GM23338 (cell line): ENCODE results near the gene ESPL1. TPM values are rescaled to one million over a fixed set of nuclear protein-coding genes. Genes with fewer than 3 reads are reported as not detected.

ENCODE experiments used
- ATAC-seq: fragments of 200-7000 bp; cut with Tn5 transposase; 3 replicates; pipeline ENCODE4 v1.9.1; 2020
- DNase-seq: peaks from one replicate; pipeline ENCODE4 v3.0.0-alpha.2; 2015; ENCODE audit warnings: low spot score
- H2AFZ ChIP-seq: fragments of 200-600 bp; sonication (generic); 2 replicates; pipeline ENCODE4 v1.8.0; 2016; ENCODE audit warnings: antibody characterized with exemption, mild to moderate bottlenecking, moderate library complexity
- H3F3A ChIP-seq: fragments of 200-600 bp; sonication (generic); replicated peaks from 2 replicates; pipeline ENCODE4 v1.8.0; 2017; ENCODE audit warnings: antibody characterized with exemption, mixed run types, low read depth
- H3K27ac ChIP-seq: fragments of 200-600 bp; sonication (generic); 2 replicates; pipeline ENCODE4 v1.6.1; 2016; ENCODE audit warnings: low read depth
- H3K27me3 ChIP-seq: fragments of 200-600 bp; sonication (generic); 2 replicates; pipeline ENCODE4 v1.8.0; 2016; ENCODE audit warnings: mild to moderate bottlenecking, mixed run types, moderate library complexity; ENCODE audit not compliant: insufficient read depth
- H3K36me3 ChIP-seq: fragments of 200-600 bp; sonication (generic); 2 replicates; pipeline ENCODE4 v1.8.0; 2016; ENCODE audit warnings: mild to moderate bottlenecking; ENCODE audit not compliant: insufficient read depth
- H3K4me1 ChIP-seq: fragments of 200-600 bp; sonication (generic); 2 replicates; pipeline ENCODE4 v1.8.0; 2016; ENCODE audit warnings: mild to moderate bottlenecking, moderate library complexity; ENCODE audit not compliant: insufficient read depth
- H3K4me2 ChIP-seq: fragments of 200-600 bp; sonication (generic); 2 replicates; pipeline ENCODE4 v1.7.1; 2017; ENCODE audit warnings: mixed run types
- H3K4me3 ChIP-seq: fragments of 200-600 bp; sonication (generic); 2 replicates; pipeline ENCODE4 v1.6.1; 2016; ENCODE audit warnings: mixed run types
- H3K79me2 ChIP-seq: fragments of 200-600 bp; sonication (generic); replicated peaks from 2 replicates; pipeline ENCODE4 v1.8.0; 2017; ENCODE audit warnings: mild to moderate bottlenecking; ENCODE audit not compliant: insufficient read depth
- H3K9me2 ChIP-seq: fragments of 200-600 bp; sonication (generic); 2 replicates; pipeline ENCODE4 v1.8.0; 2017; ENCODE audit not compliant: insufficient read depth
- H4K20me1 ChIP-seq: fragments of 200-600 bp; sonication (generic); replicated peaks from 2 replicates; pipeline ENCODE4 v1.8.0; 2017; ENCODE audit warnings: mild to moderate bottlenecking; ENCODE audit not compliant: insufficient read depth
- H3K27ac Mint-ChIP-seq: 2 replicates; pipeline ENCODE4 v1.8.0; 2020; ENCODE audit warnings: inconsistent platforms, mild to moderate bottlenecking, moderate library complexity, mixed read lengths
- H3K27me3 Mint-ChIP-seq: 3 replicates; pipeline ENCODE4 v1.8.0; 2022; ENCODE audit warnings: low read depth, mild to moderate bottlenecking, moderate library complexity, mixed read lengths, inconsistent platforms; ENCODE audit not compliant: insufficient read depth, poor library complexity
- H3K36me3 Mint-ChIP-seq: 3 replicates; pipeline ENCODE4 v1.8.0; 2021; ENCODE audit warnings: low read depth, mild to moderate bottlenecking, inconsistent platforms, moderate library complexity, mixed read lengths
- H3K4me1 Mint-ChIP-seq: 3 replicates; pipeline ENCODE4 v1.8.0; 2020; ENCODE audit warnings: mild to moderate bottlenecking, inconsistent platforms, mixed read lengths
- H3K4me3 Mint-ChIP-seq: 3 replicates; pipeline ENCODE4 v1.8.0; 2021; ENCODE audit warnings: moderate library complexity, mild to moderate bottlenecking, inconsistent platforms, mixed read lengths
- H3K9me3 Mint-ChIP-seq: 3 replicates; pipeline ENCODE4 v1.8.0; 2020; ENCODE audit warnings: moderate library complexity, mild to moderate bottlenecking, inconsistent platforms, mixed read lengths
- CREB1 ChIP-seq: fragments of 250-450 bp; sonication (Bioruptor Pico); IDR thresholded peaks from 2 replicates; pipeline ENCODE4 v1.5.0; 2020; ENCODE audit warnings: low read depth, mild to moderate bottlenecking, moderate library complexity
- EZH2 ChIP-seq: fragments of 200-600 bp; sonication (generic); IDR thresholded peaks from one replicate; pipeline ENCODE4 v1.8.0; 2017; ENCODE audit warnings: antibody characterized with exemption, mild to moderate bottlenecking, low read depth; ENCODE audit not compliant: unreplicated experiment
- JUNB ChIP-seq: IDR thresholded peaks from one replicate; pipeline ENCODE4 v1.6.1; 2016; ENCODE audit warnings: antibody characterized with exemption; ENCODE audit not compliant: unreplicated experiment
- POLR2AphosphoS5 ChIP-seq: IDR thresholded peaks from 2 replicates; pipeline ENCODE4 v1.6.1; 2016; ENCODE audit warnings: antibody characterized with exemption, low read depth
- STAT1 ChIP-seq: IDR thresholded peaks from one replicate; pipeline ENCODE4 v1.6.1; 2016; ENCODE audit warnings: antibody characterized with exemption; ENCODE audit not compliant: unreplicated experiment
- ZNF114 ChIP-seq: fragments of 250-450 bp; sonication (Bioruptor Pico); IDR thresholded peaks from 2 replicates; pipeline ENCODE4 v1.5.0; 2020; ENCODE audit warnings: mild to moderate bottlenecking, moderate library complexity
- ZNF462 ChIP-seq: fragments of 250-450 bp; sonication (Bioruptor Pico); IDR thresholded peaks from 2 replicates; pipeline ENCODE4 v1.5.0; 2020; ENCODE audit warnings: mild to moderate bottlenecking, moderate library complexity
- polyA plus RNA-seq: library from polyadenylated mRNA; unstranded; fragments of >200 nt; fragmentation: Nextera tagmentation; extraction: Ambion mirVana; gene quantifications from 2 replicates; pipeline ENCODE4 v1.2.1, GENCODE V29; 2016
- total RNA-seq: library from RNA; depleted of rRNA; stranded (reverse); fragments of >200 nt; shearing (Covaris generic); gene quantifications from 2 replicates; pipeline ENCODE4 v1.2.3, GENCODE V29; 2014
- TF ChIP-seq, protein P1 (sequence below), 2 experiments: fragments of 200-600 bp in 1 of 2; sonication (generic) in 1 of 2; conservative IDR thresholded peaks; 2 replicates each; pipeline versions ENCODE4 v1.5.1 to v1.6.1; 2016 to 2017; ENCODE audit warnings: antibody characterized with exemption in 2 of 2, low read depth in 2 of 2, mild to moderate bottlenecking in 2 of 2, moderate library complexity in 1 of 2
- TF ChIP-seq, protein P2 (sequence below): IDR thresholded peaks from 2 replicates; pipeline ENCODE4 v1.6.1; 2016; ENCODE audit warnings: antibody characterized with exemption

ESPL1 gene
- total and polyA plus RNA-seq, 2 experiments from 2014 or later = 13.2 to 56.5 TPM

DNA sequence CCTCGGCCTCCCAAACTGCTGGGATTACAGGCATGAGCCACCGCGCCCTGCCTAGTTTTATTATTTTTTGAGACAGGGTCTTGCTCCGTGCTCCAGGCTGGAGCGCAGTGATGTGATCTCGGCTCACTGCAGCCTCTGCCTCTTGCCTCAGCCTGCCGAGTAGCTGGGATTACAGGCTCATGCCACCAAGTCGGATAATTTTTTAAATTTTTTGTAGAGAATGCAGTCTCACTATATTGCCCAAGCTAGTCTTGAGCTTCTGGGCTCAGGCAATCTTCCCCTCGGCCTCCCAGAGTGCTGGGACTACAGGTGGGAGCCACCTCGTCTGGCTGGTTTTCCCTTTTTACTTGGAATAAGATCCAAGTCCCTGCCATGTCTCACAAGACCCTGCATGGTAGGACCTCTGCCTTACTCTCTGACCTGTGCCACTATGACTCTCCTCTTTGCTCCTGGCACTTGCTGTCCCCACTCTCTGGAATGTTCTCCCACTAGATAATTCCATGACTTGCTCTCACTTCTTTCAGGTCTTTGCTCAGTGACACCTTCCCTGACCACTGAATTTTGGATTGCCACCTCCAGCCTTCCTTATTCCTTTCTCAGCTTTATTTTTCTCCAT is 28.3 kb upstream of the ESPL1 start:
- H3K4me3 Mint-ChIP-seq = no peak overlapping the region
- H3K4me2 ChIP-seq = no peak overlapping the region
- H3F3A ChIP-seq = 0 out of 2 replicates have a peak, but pooled peaks cover 3% of the 10 kb centered on the region
- H3K36me3 Mint-ChIP-seq = no peaks in the 10 kb centered on the region; the same call in 2 of the 3 replicates
- H3K9me3 Mint-ChIP-seq = no peaks in the 10 kb centered on the region
- no peak overlapping the region for H3K4me3 ChIP-seq
- H3K27ac Mint-ChIP-seq = no peak overlapping the region
- H3K4me1 ChIP-seq = peaks cover 45% of the 10 kb centered on the region
- ATAC-seq = no peak
- no peaks in the 10 kb centered on the region for H3K79me2 ChIP-seq
- H3K9me2 ChIP-seq = no peaks in the 10 kb centered on the region
- H3K27me3 ChIP-seq = no peaks in the 10 kb centered on the region
- no peak for DNase-seq
- H3K27ac ChIP-seq = no peak overlapping the region
- no peaks in the 10 kb centered on the region for H3K36me3 ChIP-seq
- H3K4me1 Mint-ChIP-seq = peaks cover 59% of the 10 kb centered on the region
- no peaks in the 10 kb centered on the region for H4K20me1 ChIP-seq
- H3K27me3 Mint-ChIP-seq = peaks cover 15% of the 10 kb centered on the region
- H2AFZ ChIP-seq = no peak overlapping the region
- TF ChIP-seq EZH2 (no peak), CREB1 (CRISPR knock-in tag) (no peak), ZNF462 (CRISPR knock-in tag) (no peak), ZNF114 (CRISPR knock-in tag) (no peak), STAT1 (no peak), POLR2AphosphoS5 (no peak), JUNB (no peak)
- TF ChIP-seq, protein P1, sequence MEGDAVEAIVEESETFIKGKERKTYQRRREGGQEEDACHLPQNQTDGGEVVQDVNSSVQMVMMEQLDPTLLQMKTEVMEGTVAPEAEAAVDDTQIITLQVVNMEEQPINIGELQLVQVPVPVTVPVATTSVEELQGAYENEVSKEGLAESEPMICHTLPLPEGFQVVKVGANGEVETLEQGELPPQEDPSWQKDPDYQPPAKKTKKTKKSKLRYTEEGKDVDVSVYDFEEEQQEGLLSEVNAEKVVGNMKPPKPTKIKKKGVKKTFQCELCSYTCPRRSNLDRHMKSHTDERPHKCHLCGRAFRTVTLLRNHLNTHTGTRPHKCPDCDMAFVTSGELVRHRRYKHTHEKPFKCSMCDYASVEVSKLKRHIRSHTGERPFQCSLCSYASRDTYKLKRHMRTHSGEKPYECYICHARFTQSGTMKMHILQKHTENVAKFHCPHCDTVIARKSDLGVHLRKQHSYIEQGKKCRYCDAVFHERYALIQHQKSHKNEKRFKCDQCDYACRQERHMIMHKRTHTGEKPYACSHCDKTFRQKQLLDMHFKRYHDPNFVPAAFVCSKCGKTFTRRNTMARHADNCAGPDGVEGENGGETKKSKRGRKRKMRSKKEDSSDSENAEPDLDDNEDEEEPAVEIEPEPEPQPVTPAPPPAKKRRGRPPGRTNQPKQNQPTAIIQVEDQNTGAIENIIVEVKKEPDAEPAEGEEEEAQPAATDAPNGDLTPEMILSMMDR (conservative IDR thresholded peaks at IDR 0.05; ENCODE audit: low read depth in 2 of 2) = no peak
- TF ChIP-seq, protein P2, sequence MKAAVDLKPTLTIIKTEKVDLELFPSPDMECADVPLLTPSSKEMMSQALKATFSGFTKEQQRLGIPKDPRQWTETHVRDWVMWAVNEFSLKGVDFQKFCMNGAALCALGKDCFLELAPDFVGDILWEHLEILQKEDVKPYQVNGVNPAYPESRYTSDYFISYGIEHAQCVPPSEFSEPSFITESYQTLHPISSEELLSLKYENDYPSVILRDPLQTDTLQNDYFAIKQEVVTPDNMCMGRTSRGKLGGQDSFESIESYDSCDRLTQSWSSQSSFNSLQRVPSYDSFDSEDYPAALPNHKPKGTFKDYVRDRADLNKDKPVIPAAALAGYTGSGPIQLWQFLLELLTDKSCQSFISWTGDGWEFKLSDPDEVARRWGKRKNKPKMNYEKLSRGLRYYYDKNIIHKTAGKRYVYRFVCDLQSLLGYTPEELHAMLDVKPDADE = no peak
